Measurements from ENCODE around the gene AKAP4.

Gene AKAP4

DNA sequence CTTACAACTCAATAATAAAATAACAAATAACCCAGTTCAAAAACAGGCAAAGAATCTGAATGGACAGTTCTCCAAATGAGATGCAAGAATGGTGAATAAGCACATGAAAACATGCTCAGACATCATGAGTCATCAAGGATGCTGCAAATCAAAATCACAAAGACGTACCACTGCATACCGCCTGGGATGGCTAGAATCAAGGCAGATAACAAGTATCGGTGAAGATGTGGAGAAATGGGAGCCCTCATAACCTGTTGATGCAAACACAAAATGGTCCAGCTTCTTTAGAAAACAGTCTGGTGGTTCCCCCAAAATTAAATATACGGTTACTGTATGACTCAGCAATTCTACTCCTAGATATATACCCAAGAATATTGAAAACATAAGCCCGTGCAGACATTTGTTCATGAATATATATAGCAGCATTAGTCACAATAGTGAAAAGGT, 32.5 kb downstream of the AKAP4 start:
- Histone ChIP-seq H3K4me1 (ENCODE audit: control insufficient read depth, insufficient read depth, low read length) (no peaks in the 10 kb centered on the region), H3K27ac (ENCODE audit: low read length) (no peak overlapping the region), H3K36me3 (ENCODE audit: control insufficient read depth, insufficient read depth, low read length) (no peaks in the 10 kb centered on the region), H3K9me3 (ENCODE audit: control insufficient read depth, insufficient read depth, low read length) (no peaks in the 10 kb centered on the region), H3K4me3 (ENCODE audit: low read length) (no peak overlapping the region), H3K27me3 (ENCODE audit: control insufficient read depth, insufficient read depth, low read length) (no peaks in the 10 kb centered on the region)
- no peak for DNase-seq (ENCODE audit: low read depth, low spot score)
- WGBS (ENCODE audit: insufficient coverage, insufficient read length) = no CpG with 5 or more reads among the region's 5 CpGs

DNA sequence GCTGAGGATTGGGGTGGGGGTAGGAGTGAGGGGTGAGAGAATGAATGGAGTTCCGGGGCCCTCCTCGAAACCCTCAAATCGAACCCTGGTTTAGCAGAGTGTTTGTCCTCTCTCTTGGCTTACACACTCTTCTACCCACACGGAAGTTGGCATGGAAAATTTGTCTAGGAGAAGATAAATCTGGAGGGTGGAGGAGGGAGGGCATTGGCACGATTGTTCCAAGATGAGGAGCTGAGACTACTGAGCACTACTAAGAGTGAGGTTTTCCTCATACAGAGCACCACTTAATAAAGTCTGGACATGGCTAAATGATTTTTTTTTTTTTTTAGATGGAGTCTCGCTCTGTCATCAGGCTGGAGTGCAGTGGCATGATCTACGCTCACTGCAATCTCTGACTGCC, 33.4 kb downstream of the AKAP4 start:
- H3K4me3 ChIP-seq (ENCODE audit: low read length) = no peak overlapping the region
- H3K36me3 ChIP-seq (ENCODE audit: control insufficient read depth, insufficient read depth, low read length) = no peaks in the 10 kb centered on the region
- DNase-seq (ENCODE audit: low read depth, low spot score) = no peak
- no peaks in the 10 kb centered on the region for H3K4me1 ChIP-seq (ENCODE audit: control insufficient read depth, insufficient read depth, low read length)
- no CpG with 5 or more reads among the region's 7 CpGs for WGBS (ENCODE audit: insufficient coverage, insufficient read length)
- no peaks in the 10 kb centered on the region for H3K9me3 ChIP-seq (ENCODE audit: control insufficient read depth, insufficient read depth, low read length)
- no peak overlapping the region for H3K27ac ChIP-seq (ENCODE audit: low read length)
- no peaks in the 10 kb centered on the region for H3K27me3 ChIP-seq (ENCODE audit: control insufficient read depth, insufficient read depth, low read length)

DNA sequence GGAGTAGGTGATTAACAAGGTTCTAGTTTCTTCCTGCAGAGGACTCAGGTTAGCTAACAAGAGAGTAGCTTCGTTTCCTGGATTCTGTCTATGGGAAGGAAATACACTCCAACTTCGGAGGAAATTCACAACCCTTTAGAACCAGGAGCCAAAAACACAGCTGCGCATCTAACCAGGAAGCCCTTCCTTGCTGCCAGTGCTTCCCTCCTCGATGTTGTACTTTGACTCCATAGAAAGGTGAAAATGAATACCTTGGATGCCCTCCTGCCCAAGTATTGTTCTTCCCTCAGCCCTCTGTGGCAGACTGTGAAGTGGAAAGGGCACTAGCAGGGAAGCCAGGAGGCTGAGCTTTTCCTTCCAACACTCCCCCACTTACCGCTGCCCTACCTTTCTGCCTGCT, 35.1 kb downstream of the AKAP4 start:
- Histone ChIP-seq H3K36me3 (ENCODE audit: control insufficient read depth, insufficient read depth, low read length) (no peaks in the 10 kb centered on the region), H3K27ac (ENCODE audit: low read length) (no peak overlapping the region), H3K9me3 (ENCODE audit: control insufficient read depth, insufficient read depth, low read length) (no peaks in the 10 kb centered on the region), H3K27me3 (ENCODE audit: control insufficient read depth, insufficient read depth, low read length) (no peaks in the 10 kb centered on the region), H3K4me3 (ENCODE audit: low read length) (no peak overlapping the region), H3K4me1 (ENCODE audit: control insufficient read depth, insufficient read depth, low read length) (no peaks in the 10 kb centered on the region)
- DNase-seq (ENCODE audit: low read depth, low spot score) = no peak
- WGBS (ENCODE audit: insufficient coverage, insufficient read length) = no CpG with 5 or more reads among the region's 5 CpGs

DNA sequence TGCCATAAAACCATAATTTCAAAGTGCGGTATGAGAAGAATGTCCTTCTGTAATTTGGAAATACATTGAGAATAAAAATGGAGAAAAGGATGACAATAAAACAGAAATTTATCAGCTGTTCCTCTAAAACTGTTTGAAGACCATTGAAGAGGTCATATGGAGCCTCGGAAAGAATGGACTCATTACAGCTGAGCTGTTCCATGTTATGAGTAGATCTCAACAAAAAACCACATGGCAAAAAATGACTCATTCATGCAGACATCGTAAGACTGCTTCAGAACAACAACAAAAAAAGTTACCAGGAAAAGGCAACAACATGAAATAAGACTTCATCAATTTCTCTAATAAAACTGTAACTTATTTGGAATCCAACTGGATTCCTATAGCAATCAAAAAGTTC, 39.7 kb downstream of the AKAP4 start:
- H3K27ac ChIP-seq (ENCODE audit: low read length) = no peak overlapping the region
- no CpG with 5 or more reads among the region's 3 CpGs for WGBS (ENCODE audit: insufficient coverage, insufficient read length)

DNA sequence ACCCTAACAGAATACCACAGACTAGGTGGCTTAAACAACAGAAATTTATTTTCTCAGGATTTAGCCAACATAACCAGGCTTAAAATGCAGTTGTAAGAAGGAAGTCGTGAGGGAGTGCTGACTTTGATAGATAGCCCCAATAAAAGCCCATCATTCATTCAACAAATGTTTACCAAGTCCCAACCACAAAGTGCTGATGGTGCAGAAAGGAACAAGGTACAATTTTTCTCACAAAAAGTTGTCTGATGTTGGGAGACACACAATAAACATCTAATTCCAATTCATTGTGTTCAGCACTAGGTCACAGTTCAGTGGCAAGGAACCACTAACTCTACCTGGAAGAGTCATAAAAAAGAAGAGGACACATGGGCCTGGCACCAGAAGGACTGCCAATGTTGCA, 42.2 kb downstream of the AKAP4 start:
- Histone ChIP-seq H3K36me3 (ENCODE audit: control insufficient read depth, insufficient read depth, low read length) (no peaks in the 10 kb centered on the region), H3K9me3 (ENCODE audit: control insufficient read depth, insufficient read depth, low read length) (no peaks in the 10 kb centered on the region), H3K27ac (ENCODE audit: low read length) (no peak overlapping the region), H3K4me1 (ENCODE audit: control insufficient read depth, insufficient read depth, low read length) (no peaks in the 10 kb centered on the region; the same call in 1 of the 2 replicates), H3K27me3 (ENCODE audit: control insufficient read depth, insufficient read depth, low read length) (no peaks in the 10 kb centered on the region), H3K4me3 (ENCODE audit: low read length) (no peak overlapping the region)
- no CpG with 5 or more reads among the region's 1 CpG for WGBS (ENCODE audit: insufficient coverage, insufficient read length)
- DNase-seq (ENCODE audit: low read depth, low spot score) = no peak

More for the DNA sequence above, 39.7 kb downstream of the AKAP4 start:
- Histone ChIP-seq H3K27me3 (ENCODE audit: control insufficient read depth, insufficient read depth, low read length) (no peaks in the 10 kb centered on the region), H3K4me1 (ENCODE audit: control insufficient read depth, insufficient read depth, low read length) (no peaks in the 10 kb centered on the region), H3K36me3 (ENCODE audit: control insufficient read depth, insufficient read depth, low read length) (no peaks in the 10 kb centered on the region), H3K9me3 (ENCODE audit: control insufficient read depth, insufficient read depth, low read length) (no peaks in the 10 kb centered on the region), H3K4me3 (ENCODE audit: low read length) (no peak overlapping the region)
- DNase-seq (ENCODE audit: low read depth, low spot score) = no peak

DNA sequence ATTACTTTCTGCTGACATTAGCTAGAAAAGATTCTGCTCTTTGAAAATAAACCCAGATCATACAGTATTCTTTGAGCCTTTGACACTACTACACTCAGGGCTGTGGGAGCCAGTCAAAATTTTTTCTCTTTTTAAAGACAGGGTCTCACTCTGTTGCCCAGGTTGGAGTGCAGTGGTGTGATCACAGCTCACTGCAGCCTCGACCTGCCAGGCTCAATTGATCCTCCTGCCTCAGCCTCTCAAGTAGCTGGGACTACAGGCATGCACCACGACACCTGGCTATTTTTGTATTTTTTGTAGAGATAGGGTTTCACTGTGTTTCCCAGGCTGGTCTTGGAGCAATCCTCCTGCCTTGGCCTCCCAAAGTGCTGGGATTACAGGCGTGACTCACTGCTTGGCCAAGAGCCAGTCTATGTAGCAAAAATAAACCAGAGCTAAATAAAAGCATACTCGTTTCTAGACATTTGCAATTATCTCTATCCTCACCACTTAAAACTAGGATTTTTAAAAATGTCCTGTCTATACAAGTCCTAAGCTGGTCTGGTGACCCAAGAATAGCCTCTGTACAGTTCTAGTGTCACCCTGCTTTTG, 43.2 kb downstream of the AKAP4 start:
- Histone ChIP-seq H3K27me3 (ENCODE audit: control insufficient read depth, insufficient read depth, low read length) (no peaks in the 10 kb centered on the region), H3K9me3 (ENCODE audit: control insufficient read depth, insufficient read depth, low read length) (no peaks in the 10 kb centered on the region), H3K4me1 (ENCODE audit: control insufficient read depth, insufficient read depth, low read length) (no peaks in the 10 kb centered on the region; the same call in 1 of the 2 replicates), H3K27ac (ENCODE audit: low read length) (no peak overlapping the region), H3K36me3 (ENCODE audit: control insufficient read depth, insufficient read depth, low read length) (no peaks in the 10 kb centered on the region), H3K4me3 (ENCODE audit: low read length) (no peak overlapping the region)
- DNase-seq (ENCODE audit: low read depth, low spot score) = no peak
- no CpG with 5 or more reads among the region's 4 CpGs for WGBS (ENCODE audit: insufficient coverage, insufficient read length)

DNA sequence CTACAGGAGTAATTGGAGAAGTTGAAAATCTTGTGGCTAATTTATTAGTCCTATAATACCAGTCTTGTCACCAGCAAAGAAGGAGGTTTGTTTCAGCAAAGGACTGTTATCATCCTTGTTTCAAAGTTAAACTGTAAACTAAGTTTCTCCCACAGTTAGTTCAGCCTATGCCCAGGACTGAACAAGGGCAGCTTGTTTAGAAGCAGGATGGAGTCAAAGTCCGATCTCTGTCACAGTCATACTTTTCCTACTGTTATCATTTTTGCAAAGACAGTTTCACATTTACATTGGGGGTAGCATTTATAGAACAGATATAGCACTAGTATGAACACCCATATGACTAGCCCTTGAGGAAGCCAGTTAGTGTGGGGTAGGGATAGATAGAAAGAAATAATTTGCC, 46.4 kb downstream of the AKAP4 start:
- H3K27ac ChIP-seq (ENCODE audit: low read length) = no peak overlapping the region
- no CpG with 5 or more reads among the region's 1 CpG for WGBS (ENCODE audit: insufficient coverage, insufficient read length)
- no peak for DNase-seq (ENCODE audit: low read depth, low spot score)

DNA sequence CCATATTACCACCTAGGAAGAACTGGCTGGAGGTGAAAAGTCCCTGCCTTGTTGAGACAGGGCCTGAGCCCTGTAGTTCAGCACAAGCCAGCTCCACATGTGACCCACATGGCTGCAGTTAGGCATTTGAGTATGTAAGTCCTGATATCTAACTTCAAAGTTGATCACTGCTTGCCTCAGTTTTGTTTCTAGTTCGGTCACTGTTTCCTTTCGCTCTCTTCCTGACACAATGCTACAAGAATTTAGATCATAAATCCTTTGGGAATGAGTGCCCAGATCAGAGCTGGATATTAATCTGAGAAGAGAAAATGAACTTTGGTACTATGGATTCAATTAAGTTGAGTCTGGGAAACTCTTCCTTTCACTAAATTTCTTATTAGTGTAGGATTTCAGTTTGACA, 48.4 kb downstream of the AKAP4 start:
- H3K36me3 ChIP-seq (ENCODE audit: control insufficient read depth, insufficient read depth, low read length) = no peaks in the 10 kb centered on the region
- no peak overlapping the region for H3K4me3 ChIP-seq (ENCODE audit: low read length)
- H3K27me3 ChIP-seq (ENCODE audit: control insufficient read depth, insufficient read depth, low read length) = no peaks in the 10 kb centered on the region
- H3K9me3 ChIP-seq (ENCODE audit: control insufficient read depth, insufficient read depth, low read length) = no peaks in the 10 kb centered on the region
- no peak overlapping the region for H3K27ac ChIP-seq (ENCODE audit: low read length)
- no peaks in the 10 kb centered on the region; the same call in 1 of the 2 replicates for H3K4me1 ChIP-seq (ENCODE audit: control insufficient read depth, insufficient read depth, low read length)
- WGBS (ENCODE audit: insufficient coverage, insufficient read length) = no CpG with 5 or more reads among the region's 2 CpGs
- DNase-seq (ENCODE audit: low read depth, low spot score) = no peak

More for the DNA sequence above, 46.4 kb downstream of the AKAP4 start:
- H3K27me3 ChIP-seq (ENCODE audit: control insufficient read depth, insufficient read depth, low read length) = no peaks in the 10 kb centered on the region
- H3K4me1 ChIP-seq (ENCODE audit: control insufficient read depth, insufficient read depth, low read length) = no peaks in the 10 kb centered on the region; the same call in 1 of the 2 replicates
- no peak overlapping the region for H3K4me3 ChIP-seq (ENCODE audit: low read length)
- no peaks in the 10 kb centered on the region for H3K9me3 ChIP-seq (ENCODE audit: control insufficient read depth, insufficient read depth, low read length)
- no peaks in the 10 kb centered on the region for H3K36me3 ChIP-seq (ENCODE audit: control insufficient read depth, insufficient read depth, low read length)

DNA sequence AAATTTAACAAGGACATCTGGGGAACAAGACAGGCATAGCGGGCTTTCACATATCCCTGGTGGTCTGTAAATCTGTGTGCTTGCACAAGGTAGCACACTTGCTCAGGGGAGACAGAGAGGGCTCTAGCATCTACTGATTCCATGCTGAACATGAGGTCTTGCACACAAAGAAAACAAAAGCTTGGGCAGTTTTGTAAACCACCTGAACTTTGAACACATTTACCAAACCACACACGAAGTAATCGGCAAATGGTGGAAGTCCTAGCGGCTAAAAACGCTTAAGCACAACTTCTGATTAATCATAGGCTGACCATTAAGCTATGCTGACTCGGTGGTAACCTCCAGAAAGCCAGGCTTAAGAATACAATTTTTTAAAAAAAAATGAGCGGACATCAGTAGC, 52.8 kb downstream of the AKAP4 start:
- no peak for DNase-seq (ENCODE audit: low read depth, low spot score)
- Histone ChIP-seq H3K27ac (ENCODE audit: low read length) (no peak overlapping the region), H3K4me1 (ENCODE audit: control insufficient read depth, insufficient read depth, low read length) (no peaks in the 10 kb centered on the region), H3K36me3 (ENCODE audit: control insufficient read depth, insufficient read depth, low read length) (no peaks in the 10 kb centered on the region), H3K27me3 (ENCODE audit: control insufficient read depth, insufficient read depth, low read length) (no peaks in the 10 kb centered on the region), H3K9me3 (ENCODE audit: control insufficient read depth, insufficient read depth, low read length) (no peaks in the 10 kb centered on the region), H3K4me3 (ENCODE audit: low read length) (no peak overlapping the region)
- WGBS (ENCODE audit: insufficient coverage, insufficient read length) = no CpG with 5 or more reads among the region's 7 CpGs

Data from iPS DF 6.9 (cell line).